Spleen (tissue), 7 donors: ENCODE measurements around the gene TRIM50.

Experiments used
- POLR2A ChIP-seq, 3 donors: fragments of 450-650 bp; IDR thresholded peaks; one replicate each; pipeline ENCODE4 v1.5.1; 2017; ENCODE audit warnings: antibody characterized with exemption in 3 of 3, mild to moderate bottlenecking in 1 of 3
- POLR2AphosphoS5 ChIP-seq, 3 donors: sonication (generic); formaldehyde crosslinking; IDR thresholded peaks; one replicate each; pipeline ENCODE4 v1.5.1; 2017; ENCODE audit warnings: antibody characterized with exemption in 3 of 3
- TF ChIP-seq, protein P1 (sequence below), 11 experiments: fragments of 200-600 bp in 7 of 11; fragments of 450-650 bp in 4 of 11; sonication (generic) in 4 of 11; IDR thresholded peaks in 8 of 11; conservative IDR thresholded peaks in 3 of 11; 1 replicate in 7 of 11; 2 replicates in 4 of 11; pipeline versions ENCODE4 v1.4.0 to v1.8.0; 2016 to 2021; ENCODE audit warnings: antibody characterized with exemption in 11 of 11, inconsistent platforms in 4 of 11, mild to moderate bottlenecking in 1 of 11
- donor health status: DM: no; HTN: no; CAD: no; lungs with moderate emphysema.
- donor health status: DM: no; HTN: no; CAD: no.
- donor health status: DM: no; HTN: no; CAD: no.

DNA sequence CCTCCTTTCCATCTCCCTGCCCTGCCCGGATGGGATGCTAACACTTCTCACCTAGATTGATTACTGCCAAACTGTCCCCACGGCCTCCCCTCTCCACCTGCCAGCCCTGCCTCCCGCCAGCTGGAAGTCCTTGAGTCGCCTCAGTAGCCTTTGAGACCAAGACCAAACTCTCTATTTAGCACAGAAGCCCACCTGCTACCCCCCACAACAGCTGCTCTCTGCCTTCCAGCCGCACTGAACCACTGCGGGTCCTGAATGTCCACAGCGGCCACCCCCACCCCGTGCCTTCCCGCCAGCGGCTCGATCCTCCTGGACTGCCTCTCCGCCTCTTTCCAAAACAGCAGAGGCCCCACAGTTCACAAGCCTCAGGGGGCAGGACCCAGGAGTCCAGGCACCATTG, 39.1 kb upstream of the TRIM50 start:
- TF ChIP-seq POLR2AphosphoS5 (IDR thresholded peaks at IDR 0.05) (no peak), POLR2A (IDR thresholded peaks at IDR 0.05) (no peak)
- TF ChIP-seq, protein P1, sequence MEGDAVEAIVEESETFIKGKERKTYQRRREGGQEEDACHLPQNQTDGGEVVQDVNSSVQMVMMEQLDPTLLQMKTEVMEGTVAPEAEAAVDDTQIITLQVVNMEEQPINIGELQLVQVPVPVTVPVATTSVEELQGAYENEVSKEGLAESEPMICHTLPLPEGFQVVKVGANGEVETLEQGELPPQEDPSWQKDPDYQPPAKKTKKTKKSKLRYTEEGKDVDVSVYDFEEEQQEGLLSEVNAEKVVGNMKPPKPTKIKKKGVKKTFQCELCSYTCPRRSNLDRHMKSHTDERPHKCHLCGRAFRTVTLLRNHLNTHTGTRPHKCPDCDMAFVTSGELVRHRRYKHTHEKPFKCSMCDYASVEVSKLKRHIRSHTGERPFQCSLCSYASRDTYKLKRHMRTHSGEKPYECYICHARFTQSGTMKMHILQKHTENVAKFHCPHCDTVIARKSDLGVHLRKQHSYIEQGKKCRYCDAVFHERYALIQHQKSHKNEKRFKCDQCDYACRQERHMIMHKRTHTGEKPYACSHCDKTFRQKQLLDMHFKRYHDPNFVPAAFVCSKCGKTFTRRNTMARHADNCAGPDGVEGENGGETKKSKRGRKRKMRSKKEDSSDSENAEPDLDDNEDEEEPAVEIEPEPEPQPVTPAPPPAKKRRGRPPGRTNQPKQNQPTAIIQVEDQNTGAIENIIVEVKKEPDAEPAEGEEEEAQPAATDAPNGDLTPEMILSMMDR (IDR thresholded peaks at IDR 0.05 in 8 of 11, conservative IDR thresholded peaks at IDR 0.05 in 3 of 11) = no peak
